AG09319 (cell line): ENCODE data around the gene TMEM9.
"Not testable (repeated sequence)": the region's sequence is repeated elsewhere in the genome, so short reads cannot be mapped to it uniquely, and the experiment has no call there.

Experiments
- DNase-seq: peaks from one replicate; pipeline ENCODE4 v3.0.0-alpha.2; 2010; ENCODE audit warnings: low read depth; ENCODE audit errors: extremely low read depth
- TF ChIP-seq, protein P1 (sequence below): IDR thresholded peaks from 2 replicates; pipeline ENCODE4 v1.5.1; 2011; ENCODE audit warnings: low read depth, mild to moderate bottlenecking, inconsistent platforms, low read length, moderate library complexity

TMEM9 gene

DNA sequence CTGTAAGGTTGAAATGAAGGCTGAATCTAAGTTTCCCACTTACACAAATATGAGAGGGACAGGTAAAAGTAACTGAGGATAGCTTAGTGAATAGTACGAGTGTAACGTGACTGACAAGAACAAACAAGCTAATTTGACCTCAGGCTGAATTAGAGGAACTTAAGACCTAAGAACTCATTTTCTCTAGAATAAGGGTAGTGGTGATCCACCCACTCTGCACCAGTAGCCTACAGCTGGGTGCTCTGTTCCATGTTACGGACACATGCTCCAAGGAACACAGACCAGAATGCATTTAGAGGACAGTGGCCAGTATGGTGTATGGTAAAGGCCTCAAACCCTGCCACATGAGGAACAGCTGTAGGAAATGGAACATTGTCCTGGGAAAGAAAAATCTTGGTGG lies 14.9 kb upstream of the TMEM9 start:
- TF ChIP-seq, protein P1, sequence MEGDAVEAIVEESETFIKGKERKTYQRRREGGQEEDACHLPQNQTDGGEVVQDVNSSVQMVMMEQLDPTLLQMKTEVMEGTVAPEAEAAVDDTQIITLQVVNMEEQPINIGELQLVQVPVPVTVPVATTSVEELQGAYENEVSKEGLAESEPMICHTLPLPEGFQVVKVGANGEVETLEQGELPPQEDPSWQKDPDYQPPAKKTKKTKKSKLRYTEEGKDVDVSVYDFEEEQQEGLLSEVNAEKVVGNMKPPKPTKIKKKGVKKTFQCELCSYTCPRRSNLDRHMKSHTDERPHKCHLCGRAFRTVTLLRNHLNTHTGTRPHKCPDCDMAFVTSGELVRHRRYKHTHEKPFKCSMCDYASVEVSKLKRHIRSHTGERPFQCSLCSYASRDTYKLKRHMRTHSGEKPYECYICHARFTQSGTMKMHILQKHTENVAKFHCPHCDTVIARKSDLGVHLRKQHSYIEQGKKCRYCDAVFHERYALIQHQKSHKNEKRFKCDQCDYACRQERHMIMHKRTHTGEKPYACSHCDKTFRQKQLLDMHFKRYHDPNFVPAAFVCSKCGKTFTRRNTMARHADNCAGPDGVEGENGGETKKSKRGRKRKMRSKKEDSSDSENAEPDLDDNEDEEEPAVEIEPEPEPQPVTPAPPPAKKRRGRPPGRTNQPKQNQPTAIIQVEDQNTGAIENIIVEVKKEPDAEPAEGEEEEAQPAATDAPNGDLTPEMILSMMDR, result no peak
- no peak for DNase-seq

DNA sequence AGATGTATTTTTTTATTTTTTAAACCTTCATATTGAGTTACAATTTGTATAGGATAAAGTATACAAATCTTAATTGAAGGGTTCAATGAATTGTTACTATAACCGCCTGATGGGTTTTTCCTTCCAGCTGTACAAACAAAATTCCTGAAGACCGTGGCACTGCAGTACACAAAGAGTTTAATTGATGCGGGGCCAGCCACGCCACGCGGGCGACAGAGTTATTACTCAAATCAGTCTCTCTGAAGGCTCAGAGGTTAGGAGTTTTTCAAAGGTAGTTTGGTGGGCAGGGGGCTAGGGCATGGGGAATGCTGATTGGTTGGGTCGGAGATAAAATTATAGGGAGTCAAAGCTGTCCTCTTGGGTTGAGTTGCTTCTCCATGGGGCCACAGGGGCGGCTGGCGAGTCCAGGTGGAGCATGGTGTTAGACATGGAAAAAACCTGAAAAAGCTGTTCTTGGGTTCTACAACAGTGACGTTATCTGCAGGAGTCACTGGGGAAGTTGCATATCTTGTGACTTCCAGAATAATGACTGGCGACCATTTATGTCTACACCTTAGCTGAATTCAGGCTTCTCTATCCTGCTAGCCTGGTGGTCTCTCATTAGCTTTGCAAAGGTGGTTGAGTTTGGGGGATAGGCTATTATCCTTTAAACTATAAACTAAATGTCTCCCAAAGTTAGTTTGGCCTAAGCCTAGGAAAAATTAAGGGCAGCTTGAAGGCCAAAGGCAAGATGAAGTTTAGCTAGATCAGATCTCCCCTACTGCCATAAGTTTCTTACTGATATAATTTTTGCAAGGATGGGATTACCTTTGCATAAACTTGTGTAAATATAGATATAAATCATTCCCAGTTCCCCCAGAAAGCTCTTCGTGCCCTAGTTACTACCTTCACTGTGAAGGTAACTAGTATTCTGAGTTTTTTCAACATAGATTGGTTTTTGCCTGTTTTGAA lies 13.0 kb upstream of the TMEM9 start:
- no peak for DNase-seq
- TF ChIP-seq, protein P1, result no peak

DNA sequence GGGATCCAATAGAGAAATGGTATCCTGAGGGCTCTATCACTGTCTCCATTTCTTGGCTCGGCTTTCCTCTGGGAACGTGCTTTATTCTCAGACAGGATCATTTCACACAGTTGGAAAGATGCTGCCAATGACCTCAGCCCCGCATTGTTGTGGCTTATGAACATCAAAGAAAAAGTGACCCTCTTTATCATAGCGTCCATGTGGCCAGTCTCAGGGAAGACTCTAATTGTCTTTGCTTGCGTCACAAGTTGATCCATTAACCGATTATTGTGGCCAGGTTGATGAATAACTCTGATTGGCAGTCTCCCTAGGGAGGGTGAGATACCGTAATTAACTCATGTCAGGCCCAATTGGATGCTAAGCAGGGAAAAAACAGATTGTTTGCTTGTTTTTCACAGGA lies 10.4 kb upstream of the TMEM9 start:
- DNase-seq, result no peak
- TF ChIP-seq, protein P1, result no peak

DNA sequence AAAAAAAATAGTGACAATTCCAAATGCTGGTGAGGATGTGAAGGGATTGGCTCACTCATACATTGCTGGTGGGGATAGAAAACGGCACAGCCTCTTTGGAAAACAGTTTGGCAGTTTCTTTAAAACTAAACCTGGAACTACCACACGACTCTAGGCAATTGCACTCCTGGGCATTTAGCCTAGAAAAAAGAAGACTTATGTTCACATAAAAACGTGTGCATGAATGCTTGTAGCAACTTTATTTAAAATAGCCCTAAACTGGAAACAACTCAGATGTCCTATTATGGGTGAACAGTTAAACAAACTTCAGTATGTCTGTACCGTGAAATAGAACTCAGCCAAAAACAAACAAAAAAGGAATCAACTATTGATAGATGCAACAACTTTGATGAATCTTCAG lies 9.4 kb upstream of the TMEM9 start:
- no peak for DNase-seq
- TF ChIP-seq, protein P1, result no peak

DNA sequence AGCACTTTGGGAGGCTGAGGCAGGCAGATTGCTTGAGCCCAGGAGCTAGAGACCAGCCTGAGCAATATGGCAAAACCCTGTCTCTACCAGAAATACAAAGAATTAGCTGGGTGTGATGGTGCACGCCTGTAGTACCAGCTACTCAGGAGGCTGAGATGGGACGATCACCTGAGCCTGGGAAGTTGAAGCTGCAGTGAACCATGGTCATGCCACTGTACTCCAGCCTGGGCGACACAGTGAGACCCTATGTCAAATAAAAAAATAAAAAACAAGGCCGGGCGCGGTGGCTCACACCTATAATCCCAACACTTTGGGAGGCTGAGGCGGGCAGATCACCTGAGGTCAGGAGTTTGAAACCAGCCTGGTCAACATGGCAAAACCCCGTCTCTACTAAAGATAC lies 8.8 kb upstream of the TMEM9 start:
- DNase-seq, result not testable (repeated sequence)

DNA sequence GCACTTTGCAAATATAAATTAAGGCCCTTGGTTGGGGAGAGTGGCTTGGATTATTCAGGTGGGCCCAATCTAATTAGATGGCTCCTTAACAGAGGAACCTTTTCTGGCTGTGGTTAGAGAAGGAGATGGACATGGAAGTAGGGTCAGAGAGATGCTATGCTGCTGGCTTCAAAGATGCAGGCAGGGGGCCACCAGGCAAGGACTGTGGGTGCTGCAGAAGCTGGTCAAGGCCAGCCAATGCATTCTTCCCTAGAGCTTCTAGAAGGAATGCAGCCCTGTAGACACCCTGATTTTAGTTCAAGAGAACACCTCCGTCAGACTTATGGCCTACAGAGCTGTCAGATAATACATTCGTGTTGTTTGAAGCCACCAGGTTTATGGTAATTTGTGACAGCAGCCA lies 3.7 kb upstream of the TMEM9 start:
- TF ChIP-seq, protein P1, result no peak
- DNase-seq, result no peak

DNA sequence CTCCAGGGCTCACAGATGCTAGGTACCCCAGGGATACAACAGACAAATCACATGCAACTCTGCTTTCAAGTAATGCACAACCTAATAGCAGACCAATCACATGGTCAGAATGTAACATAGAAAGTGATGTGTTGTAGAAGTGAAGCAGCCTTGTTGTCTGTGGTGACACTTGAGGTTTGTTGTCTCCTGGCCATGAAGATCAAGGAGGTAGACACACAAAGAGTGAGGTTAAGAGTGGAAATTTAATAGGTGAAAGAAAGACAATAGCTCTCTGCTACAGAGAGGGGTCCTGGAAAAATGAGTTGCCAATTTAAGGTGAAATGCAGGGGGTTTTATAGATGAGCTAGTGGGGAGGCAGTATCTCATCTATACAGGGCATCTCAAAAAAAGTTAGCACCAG lies 2.5 kb upstream of the TMEM9 start:
- DNase-seq, result no peak
- TF ChIP-seq, protein P1, result no peak

DNA sequence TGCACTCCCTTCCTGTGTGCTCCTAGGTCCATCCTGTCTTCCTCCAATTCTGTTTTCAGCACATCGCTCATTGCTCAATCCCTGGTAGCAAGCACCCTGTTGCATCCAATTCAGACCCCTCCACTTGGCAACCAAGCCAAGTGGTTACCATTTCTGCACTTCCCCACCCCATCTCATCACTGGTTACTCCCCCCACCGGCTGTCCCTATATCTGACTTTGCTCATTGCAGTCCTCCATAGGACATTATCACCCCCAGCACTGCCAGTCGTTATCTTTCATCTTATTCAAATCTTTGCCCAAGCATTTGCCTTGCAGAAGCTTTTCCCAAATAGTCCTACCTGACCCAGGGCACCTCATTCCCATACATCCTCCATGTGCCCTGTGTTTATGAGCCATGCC lies 2.1 kb upstream of the TMEM9 start:
- no peak for DNase-seq
- TF ChIP-seq, protein P1, result no peak
